MM.1S (cell line): Measurements from ENCODE around the gene UFD1.

ENCODE experiments used
- CTCF ChIP-seq: fragments of 300-600 bp; sonication (generic); IDR thresholded peaks from 2 replicates; pipeline ENCODE4 v1.5.1; 2016; ENCODE audit warnings: antibody characterized with exemption, low read length, mixed read lengths
- EZH2 ChIP-seq: fragments of 300-600 bp; sonication (generic); optimal IDR thresholded peaks from 2 replicates; pipeline ENCODE3; 2017; ENCODE audit warnings: low read depth, mild to moderate bottlenecking, antibody characterized with exemption, low read length, mixed read lengths

GRCh38 chr22:19405652-19406051 is 73.3 kb downstream of the UFD1 start:
- TF ChIP-seq CTCF (no peak), EZH2 (no peak)
